SK-N-MC (cell line): ENCODE results near the gene MUCL1.

Experiments used
- DNase-seq: peaks from one replicate; pipeline ENCODE4 v3.0.0-alpha.2; 2011; ENCODE audit warnings: low read depth, low spot score
- H3K27ac ChIP-seq: fragments of 200-600 bp; sonication (generic); 2 replicates; pipeline ENCODE4 v1.5.1; 2016; ENCODE audit warnings: mixed run types
- H3K36me3 ChIP-seq: fragments of 200-600 bp; sonication (generic); 2 replicates; pipeline ENCODE4 v1.6.1; 2017; ENCODE audit warnings: antibody characterized with exemption, low read length, mixed read lengths; ENCODE audit not compliant: insufficient read depth
- H3K4me3 ChIP-seq: fragments of 200-600 bp; sonication (generic); 2 replicates; pipeline ENCODE4 v1.5.1; 2016
- H3K9ac ChIP-seq: fragments of 200-600 bp; sonication (generic); 2 replicates; pipeline ENCODE4 v1.8.0; 2017; ENCODE audit warnings: mixed run types, mixed read lengths; ENCODE audit not compliant: insufficient read length
- H3K9me3 ChIP-seq: fragments of 200-600 bp; sonication (generic); 2 replicates; pipeline ENCODE4 v1.6.1; 2017; ENCODE audit warnings: low read depth, mild to moderate bottlenecking, antibody characterized with exemption, low read length, moderate library complexity, mixed read lengths
- EZH2 ChIP-seq: fragments of 200-600 bp; sonication (generic); IDR thresholded peaks from one replicate; pipeline ENCODE4 v1.6.1; 2017; ENCODE audit warnings: antibody characterized with exemption
- FOXP2 ChIP-seq: optimal IDR thresholded peaks from 2 replicates; pipeline ENCODE3; 2011; ENCODE audit warnings: mild to moderate bottlenecking, moderate library complexity; ENCODE audit not compliant: insufficient read depth; ENCODE audit errors: extremely low read length, control extremely low read depth
- POLR2AphosphoS5 ChIP-seq: IDR thresholded peaks from 2 replicates; pipeline ENCODE4 v1.6.1; 2012; ENCODE audit warnings: mild to moderate bottlenecking, low read depth, low read length, borderline replicate concordance

The MUCL1 gene

GRCh38 chr12:54859502-54859901 is 5.2 kb downstream of the MUCL1 start:
- TF ChIP-seq FOXP2 = no peak
- no peak for TF ChIP-seq EZH2
- TF ChIP-seq POLR2AphosphoS5 = no peak

GRCh38 chr12:54861927-54862326 is 7.6 kb downstream of the MUCL1 start:
- Histone ChIP-seq H3K36me3 (no peaks in the 10 kb centered on the region), H3K4me3 (no peak overlapping the region), H3K9me3 (no peaks in the 10 kb centered on the region), H3K27ac (no peak overlapping the region), H3K9ac (no peak overlapping the region)
- DNase-seq = no peak
- TF ChIP-seq FOXP2 = no peak
- TF ChIP-seq EZH2 = no peak
- no peak for TF ChIP-seq POLR2AphosphoS5

More at GRCh38 chr12:54859502-54859901, 5.2 kb downstream of the MUCL1 start:
- H3K27ac ChIP-seq = no peak overlapping the region
- H3K9me3 ChIP-seq = no peaks in the 10 kb centered on the region
- no peak overlapping the region for H3K4me3 ChIP-seq
- H3K9ac ChIP-seq = no peak overlapping the region
- H3K36me3 ChIP-seq = no peaks in the 10 kb centered on the region
- DNase-seq = no peak

GRCh38 chr12:54863948-54864618 is 9.8 kb downstream of the MUCL1 start:
- no peak for DNase-seq
- no peaks in the 10 kb centered on the region for H3K9me3 ChIP-seq
- no peak overlapping the region for H3K27ac ChIP-seq
- H3K36me3 ChIP-seq = no peaks in the 10 kb centered on the region
- no peak overlapping the region for H3K9ac ChIP-seq
- H3K4me3 ChIP-seq = no peak overlapping the region
- TF ChIP-seq EZH2 (no peak), POLR2AphosphoS5 (no peak)

- Histone ChIP-seq H3K9ac (no peak overlapping the region), H3K9me3 (no peaks in the 10 kb centered on the region), H3K36me3 (no peaks in the 10 kb centered on the region), H3K4me3 (no peak overlapping the region), H3K27ac (no peak overlapping the region)
- DNase-seq = no peak
- TF ChIP-seq EZH2 (no peak), POLR2AphosphoS5 (no peak), FOXP2 (no peak)
Observed at GRCh38 chr12:54865683-54866324, 11.5 kb downstream of the MUCL1 start.

DNA sequence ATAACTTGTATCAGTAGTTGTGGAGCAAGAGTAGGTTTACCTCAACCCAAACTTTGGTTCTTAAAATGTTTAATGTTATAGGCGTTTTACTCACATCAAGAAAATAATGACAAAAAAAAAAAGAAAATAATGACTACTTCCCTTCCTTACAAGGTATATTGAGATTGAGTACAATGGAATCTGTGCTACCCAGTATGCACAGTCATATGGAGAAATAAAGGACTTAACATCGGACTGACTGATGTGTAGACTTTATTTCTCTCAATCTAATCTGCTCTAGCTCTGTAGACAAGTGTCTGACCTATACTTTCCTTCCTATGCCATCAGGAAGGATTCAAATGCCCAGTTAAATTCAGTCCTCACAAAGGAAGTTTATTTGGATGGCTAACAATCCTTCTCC is 14.4 kb downstream of the MUCL1 start:
- no peak for TF ChIP-seq EZH2
- no peak for TF ChIP-seq FOXP2
- TF ChIP-seq POLR2AphosphoS5 = no peak
- H3K4me3 ChIP-seq = no peak overlapping the region
- no peaks in the 10 kb centered on the region for H3K36me3 ChIP-seq

DNA sequence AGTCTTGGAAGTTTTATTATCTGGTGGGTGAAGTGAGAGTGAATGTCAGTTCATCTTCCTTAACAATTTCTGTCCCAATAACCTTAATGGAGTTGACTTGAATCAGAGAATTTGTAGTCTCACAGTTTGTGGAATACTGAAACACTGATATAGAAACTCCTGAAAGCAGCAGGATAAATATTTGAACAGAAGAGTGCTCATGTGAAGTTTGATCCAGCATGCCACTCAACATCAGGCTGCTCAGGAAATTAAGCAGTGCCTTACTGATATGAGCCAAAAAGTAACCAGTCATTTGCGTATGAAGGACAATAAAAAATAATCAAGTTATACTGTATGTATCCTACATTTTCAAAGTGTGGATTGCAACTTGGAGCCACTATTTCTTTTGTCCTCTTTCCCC is 15.7 kb downstream of the MUCL1 start:
- no peak for DNase-seq
- H3K27ac ChIP-seq = no peak overlapping the region
- no peaks in the 10 kb centered on the region for H3K9me3 ChIP-seq
- H3K9ac ChIP-seq = no peak overlapping the region
- H3K36me3 ChIP-seq = no peaks in the 10 kb centered on the region
- no peak for TF ChIP-seq FOXP2
- TF ChIP-seq EZH2 = no peak
- no peak for TF ChIP-seq POLR2AphosphoS5
- no peak overlapping the region for H3K4me3 ChIP-seq

More for the DNA sequence above, 14.4 kb downstream of the MUCL1 start:
- DNase-seq = no peak
- H3K9me3 ChIP-seq = no peaks in the 10 kb centered on the region
- no peak overlapping the region for H3K9ac ChIP-seq
- H3K27ac ChIP-seq = no peak overlapping the region

GRCh38 chr12:54870617-54871016 is 16.3 kb downstream of the MUCL1 start:
- Histone ChIP-seq H3K27ac (no peak overlapping the region), H3K4me3 (no peak overlapping the region), H3K36me3 (no peaks in the 10 kb centered on the region), H3K9ac (no peak overlapping the region), H3K9me3 (no peaks in the 10 kb centered on the region)
- TF ChIP-seq FOXP2 (no peak), POLR2AphosphoS5 (no peak), EZH2 (no peak)
- DNase-seq = no peak

GRCh38 chr12:54879150-54879549 is 24.8 kb downstream of the MUCL1 start:
- Histone ChIP-seq H3K4me3 (no peak overlapping the region), H3K27ac (peak overlapping the region; percentile 73), H3K9me3 (no peaks in the 10 kb centered on the region), H3K9ac (no peak overlapping the region), H3K36me3 (no peaks in the 10 kb centered on the region)
- no peak for TF ChIP-seq EZH2
- no peak for TF ChIP-seq FOXP2
- no peak for TF ChIP-seq POLR2AphosphoS5
- DNase-seq = peak; percentile 28
